HepG2 (cell line): ENCODE measurements around the gene BST1.
A peak's percentile ranks its signal among the peaks of the same experiment; 100 is the strongest.

Experiments
- CREB1 ChIP-seq, 2 experiments: fragments of 450-650 bp in 1 of 2; IDR thresholded peaks; 2 replicates each; pipeline ENCODE4 v1.6.1; 2016 to 2017; ENCODE audit warnings: control low read depth in 1 of 2, mild to moderate bottlenecking in 1 of 2, missing compliant biosample characterization in 1 of 2, missing genetic modification characterization in 1 of 2
- CTCF ChIP-seq: sonication (generic); formaldehyde crosslinking; IDR thresholded peaks from 2 replicates; pipeline ENCODE4 v1.5.0; 2020; ENCODE audit warnings: mild to moderate bottlenecking, missing genetic modification reagents, moderate library complexity
- KDM4B ChIP-seq: sonication (generic); formaldehyde crosslinking; IDR thresholded peaks from 2 replicates; pipeline ENCODE4 v1.4.0; 2020; ENCODE audit warnings: missing genetic modification reagents
- KDM5A ChIP-seq: fragments of 200-600 bp; sonication (generic); IDR thresholded peaks from 2 replicates; pipeline ENCODE4 v1.7.0; 2018; ENCODE audit warnings: antibody characterized with exemption, mild to moderate bottlenecking, low read length, borderline replicate concordance
- POLR2AphosphoS5 ChIP-seq: IDR thresholded peaks from 2 replicates; pipeline ENCODE4 v1.6.1; 2012; ENCODE audit warnings: low read depth, low read length
- REST ChIP-seq, 2 experiments: IDR thresholded peaks; 2 replicates each; pipeline ENCODE4 v1.6.1; 2011 to 2012; ENCODE audit warnings: low read length in 2 of 2, borderline replicate concordance in 1 of 2, low read depth in 1 of 2, mild to moderate bottlenecking in 1 of 2, moderate library complexity in 1 of 2
- SOX5 ChIP-seq: IDR thresholded peaks from 2 replicates; pipeline ENCODE4 v1.6.1; 2016; ENCODE audit warnings: borderline replicate concordance
- SUZ12 ChIP-seq: fragments of 150-350 bp; IDR thresholded peaks from 2 replicates; pipeline ENCODE4 v1.6.1; 2014; ENCODE audit warnings: low read depth, low read length
- ZNF263 ChIP-seq: sonication (generic); formaldehyde crosslinking; IDR thresholded peaks from 2 replicates; pipeline ENCODE4 v1.4.0; 2020; ENCODE audit warnings: missing genetic modification reagents
- ZUFSP ChIP-seq: sonication (generic); formaldehyde crosslinking; IDR thresholded peaks from 2 replicates; pipeline ENCODE4 v1.9.0; 2021; ENCODE audit warnings: missing genetic modification reagents, mild to moderate bottlenecking, borderline replicate concordance

DNA sequence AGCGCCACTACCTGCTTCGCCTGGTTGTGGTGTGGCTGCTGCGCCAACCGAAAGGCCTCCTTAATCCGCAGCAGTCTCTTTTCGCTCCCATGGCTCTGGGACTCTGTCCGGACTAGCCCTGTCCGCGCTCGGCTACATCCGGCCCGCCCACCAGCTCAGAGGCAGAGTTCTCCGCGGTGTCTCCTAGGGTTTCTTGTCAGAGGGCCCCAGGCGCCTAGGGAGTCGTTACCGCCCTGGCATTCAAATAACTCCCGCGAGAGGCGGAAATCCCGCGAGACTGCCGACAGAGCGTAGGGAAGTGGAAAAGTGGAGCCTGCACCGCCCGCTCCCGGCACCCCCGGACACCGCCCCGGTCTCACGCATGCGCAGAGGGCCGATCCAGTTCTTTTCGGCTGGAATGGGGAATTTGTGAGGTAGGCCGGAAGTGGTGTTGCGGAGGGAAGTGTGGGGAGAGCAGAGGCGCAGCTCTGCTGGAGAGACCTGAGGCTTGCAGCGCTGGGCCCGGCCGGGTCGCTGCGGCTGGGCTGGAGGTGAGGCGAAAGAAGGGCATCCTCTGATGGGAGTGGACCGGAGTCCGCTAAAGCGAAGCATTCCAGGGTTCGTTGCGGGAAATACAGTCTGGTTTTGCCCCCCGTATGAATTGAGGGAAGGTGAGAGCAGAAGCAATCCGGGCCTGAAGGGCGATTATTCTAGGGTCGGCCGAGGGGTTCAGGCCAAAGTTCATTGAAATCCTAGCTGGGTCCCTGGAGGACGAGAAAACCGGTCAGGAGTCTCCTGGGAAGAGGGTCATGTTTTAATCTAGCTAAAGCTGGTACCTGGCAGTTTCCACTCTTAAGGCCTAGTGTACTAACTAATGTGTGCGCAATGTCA lies 21.3 kb upstream of the BST1 start, which contains the start of gene FAM200B:
- peak in 1 of 2 experiments; percentile 69; a peak in 2 of 4 replicates for TF ChIP-seq REST (IDR thresholded peaks at IDR 0.05; ENCODE audit: borderline replicate concordance in 1 of 2, low read depth in 1 of 2, low read length in 2 of 2)
- TF ChIP-seq KDM4B = 0 out of 2 replicates have a peak, but pooled peaks have one; percentile 19
- peak; percentile 7; the same call in 1 of the 2 replicates for TF ChIP-seq CTCF
- TF ChIP-seq SOX5 (CRISPR knock-in tag) = no peak; the same call in 1 of the 2 replicates
- TF ChIP-seq ZNF263 (CRISPR knock-in tag) = no peak; the same call in 1 of the 2 replicates
- TF ChIP-seq SUZ12 = no peak
- peak; percentile 77; the same call in 1 of the 2 replicates for TF ChIP-seq KDM5A
- TF ChIP-seq ZUFSP (CRISPR knock-in tag) = no peak
- TF ChIP-seq CREB1 (IDR thresholded peaks at IDR 0.05) = peak; percentile 23; the same call in 1 of the 2 replicates
- TF ChIP-seq CREB1 (CRISPR knock-in tag; IDR thresholded peaks at IDR 0.05) = peak; percentile 74
- TF ChIP-seq POLR2AphosphoS5 = peak; percentile 79
